Endodermal cell (in vitro differentiated cells): ENCODE data around the gene AMER1. TPM values are rescaled to one million over a fixed set of nuclear protein-coding genes. Genes with fewer than 3 reads are reported as not detected.

Experiments used
- DNase-seq: peaks from one replicate; pipeline ENCODE4 v3.0.0-alpha.2; 2017
- H3K27ac ChIP-seq: 2 replicates; pipeline ENCODE4 v1.5.1; 2013; ENCODE audit warnings: mild to moderate bottlenecking, low read depth, low read length, moderate library complexity
- H3K27me3 ChIP-seq: 2 replicates; pipeline ENCODE4 v1.6.1; 2013; ENCODE audit warnings: mild to moderate bottlenecking, low read length, moderate library complexity; ENCODE audit not compliant: insufficient read depth, control insufficient read depth, poor library complexity, severe bottlenecking
- H3K36me3 ChIP-seq: 2 replicates; pipeline ENCODE4 v1.7.0; 2013; ENCODE audit warnings: mild to moderate bottlenecking, low read length, moderate library complexity; ENCODE audit not compliant: control insufficient read depth, insufficient read depth
- H3K4me1 ChIP-seq: one replicate; pipeline ENCODE4 v1.7.0; 2013; ENCODE audit warnings: low read length; ENCODE audit not compliant: control insufficient read depth, insufficient read depth
- H3K4me3 ChIP-seq: 2 replicates; pipeline ENCODE4 v1.5.1; 2013; ENCODE audit warnings: mild to moderate bottlenecking, low read length, moderate library complexity
- H3K9ac ChIP-seq: 2 replicates; pipeline ENCODE4 v1.6.1; 2013; ENCODE audit warnings: mild to moderate bottlenecking, low read length, moderate library complexity; ENCODE audit not compliant: poor library complexity, severe bottlenecking; ENCODE audit errors: extremely low read depth
- H3K9me3 ChIP-seq: 2 replicates; pipeline ENCODE4 v1.6.1; 2013; ENCODE audit warnings: mild to moderate bottlenecking, low read length, moderate library complexity; ENCODE audit not compliant: control insufficient read depth
- H3K27ac Mint-ChIP-seq: 2 replicates; pipeline ENCODE4 v1.8.0; 2020; ENCODE audit warnings: mixed read lengths
- H3K27me3 Mint-ChIP-seq: 2 replicates; pipeline ENCODE4 v1.8.0; 2021; ENCODE audit warnings: mild to moderate bottlenecking, mixed read lengths; ENCODE audit not compliant: insufficient read depth
- H3K36me3 Mint-ChIP-seq: 2 replicates; pipeline ENCODE4 v1.8.0; 2020; ENCODE audit warnings: low read depth, mixed read lengths
- H3K4me1 Mint-ChIP-seq: 2 replicates; pipeline ENCODE4 v1.8.0; 2020; ENCODE audit warnings: mixed read lengths
- H3K4me3 Mint-ChIP-seq: 2 replicates; pipeline ENCODE4 v1.8.0; 2020; ENCODE audit warnings: mild to moderate bottlenecking, moderate library complexity, mixed read lengths
- H3K9me3 Mint-ChIP-seq: 2 replicates; pipeline ENCODE4 v1.8.0; 2020; ENCODE audit warnings: mild to moderate bottlenecking, mixed read lengths
- CTCF ChIP-seq: fragments of 200-600 bp; sonication (generic); conservative IDR thresholded peaks from 2 replicates; pipeline ENCODE4 v1.5.0; 2021; ENCODE audit warnings: antibody characterized with exemption, mild to moderate bottlenecking
- WGBS, 2 experiments: methylation state at CpG; one replicate each; pipeline versions ENCODE4 v1.1.5 to v1.1.7; 2013; ENCODE audit warnings: missing lambda C conversion rate in 2 of 2, mixed read lengths in 1 of 2; ENCODE audit not compliant: insufficient coverage in 1 of 2, insufficient read length in 1 of 2; 5-methylcytosine and 5-hydroxymethylcytosine counted together
- long read RNA-seq, 4 experiments: library from polyadenylated mRNA in 2 of 4; library from RNA in 1 of 4; library from capped mRNA in 1 of 4; stranded (forward) in 3 of 4; unstranded in 1 of 4; transcript quantifications; one replicate each; pipeline ENCODE4 v2.0.0, GENCODE V29; 2020 to 2021; ENCODE audit warnings: inconsistent platforms in 1 of 4
- polyA plus RNA-seq, 2 experiments: library from polyadenylated mRNA; stranded (reverse); fragments of 50-300 nt; gene quantifications; one replicate each; pipeline ENCODE4 v1.2.3, GENCODE V29; 2013
- total RNA-seq, 2 donors: library from RNA; stranded (reverse); fragmentation: NEBNext Ultra II Directional in 1 of 2; extraction: Animal tissue kit (Norgen Biotek cat#: 25700) in 1 of 2; gene quantifications; 2 replicates in 1 of 2; 3 replicates in 1 of 2; pipeline ENCODE4 v1.2.1, GENCODE V29; 2021

Gene AMER1
- total RNA-seq, result 10 to 100 TPM; 11.2 to 12.0 TPM
- 7.8 TPM for polyA plus RNA-seq (2013, experiment 1 of 2)
- 7.9 TPM for polyA plus RNA-seq (2013, experiment 2 of 2)
- long read RNA-seq, experiment 1, partial matches to known transcripts, result 0 of 3 reads
- long read RNA-seq, experiment 1, other reads (novel, unspliced or antisense), result 3 of 3 reads
- long read RNA-seq, experiment 2, partial matches to known transcripts, result 0 of 4 reads
- long read RNA-seq, experiment 2, other reads (novel, unspliced or antisense), result 4 of 4 reads
- long read RNA-seq, experiment 3, result 0 reads
- long read RNA-seq, experiment 4, result 0 reads

- no peaks in the 10 kb centered on the region for H3K27me3 ChIP-seq
- H3K4me1 ChIP-seq, result no peaks in the 10 kb centered on the region
- H3K4me3 ChIP-seq, result peak within 1 kb of the TSS; percentile 77
- WGBS, 2 experiments, result 0% methylated on average over 29 of the region's 29 CpGs; no CpG with 5 or more reads in 1 of the 2 experiments
- H3K36me3 ChIP-seq, result no peaks in the 10 kb centered on the region
- no peak for DNase-seq
- no peaks in the 10 kb centered on the region for H3K36me3 Mint-ChIP-seq
- TF ChIP-seq CTCF, result no peak
- H3K4me1 Mint-ChIP-seq, result peaks cover 2% of the 10 kb centered on the region
- H3K9me3 ChIP-seq, result no peaks in the 10 kb centered on the region
- peaks cover 60% of the 10 kb centered on the region for H3K9me3 Mint-ChIP-seq
- H3K9ac ChIP-seq, result peak within 1 kb of the TSS; percentile 20
- H3K27me3 Mint-ChIP-seq, result peaks cover 2% of the 10 kb centered on the region
- peak within 1 kb of the TSS; percentile 58 for H3K27ac Mint-ChIP-seq
- peak within 1 kb of the TSS; percentile 61 for H3K4me3 Mint-ChIP-seq
- peak within 1 kb of the TSS; percentile 66 for H3K27ac ChIP-seq
Observed at GRCh38 chrX:64205441-64205734, at the start of gene AMER1. Gene AMER1 (minus strand): TSS chrX:64205708. CDS start chrX:64193286, 12,422 bp downstream.

- H3K9me3 Mint-ChIP-seq, result peaks cover 23% of the 10 kb centered on the region
- TF ChIP-seq CTCF, result peak; percentile 42
- H3K4me1 Mint-ChIP-seq, result no peaks in the 10 kb centered on the region
- H3K9me3 ChIP-seq, result no peaks in the 10 kb centered on the region
- H3K4me1 ChIP-seq, result no peaks in the 10 kb centered on the region
- no peaks in the 10 kb centered on the region for H3K36me3 Mint-ChIP-seq
- H3K36me3 ChIP-seq, result no peaks in the 10 kb centered on the region
- no peak within 1 kb of the TSS for H3K9ac ChIP-seq
- 87% methylated on average over 16 of the region's 17 CpGs; no CpG with 5 or more reads in 1 of the 2 experiments for WGBS, 2 experiments
- no peaks in the 10 kb centered on the region for H3K27me3 ChIP-seq
- DNase-seq, result no peak
- no peak within 1 kb of the TSS for H3K27ac ChIP-seq
- H3K4me3 Mint-ChIP-seq, result no peak within 1 kb of the TSS
- H3K4me3 ChIP-seq, result no peak within 1 kb of the TSS
- H3K27me3 Mint-ChIP-seq, result no peaks in the 10 kb centered on the region
- no peak within 1 kb of the TSS for H3K27ac Mint-ChIP-seq
Observed at GRCh38 chrX:64230123-64230970, 24.8 kb upstream of the AMER1 start, which contains the start of gene ASB12. Gene ASB12 (minus strand): TSS chrX:64230607. CDS start chrX:64225650, 4,957 bp downstream.

GRCh38 chrX:64229154-64229553 is 23.6 kb upstream of the AMER1 start:
- H3K27me3 ChIP-seq, result no peaks in the 10 kb centered on the region
- Mint-ChIP-seq H3K4me1 (no peaks in the 10 kb centered on the region), H3K27ac (no peak overlapping the region), H3K36me3 (no peaks in the 10 kb centered on the region), H3K27me3 (no peaks in the 10 kb centered on the region), H3K9me3 (peaks cover 28% of the 10 kb centered on the region), H3K4me3 (no peak overlapping the region)
- H3K4me1 ChIP-seq, result no peaks in the 10 kb centered on the region
- no peaks in the 10 kb centered on the region for H3K9me3 ChIP-seq
- H3K4me3 ChIP-seq, result no peak overlapping the region
- H3K27ac ChIP-seq, result no peak overlapping the region
- no peak overlapping the region for H3K9ac ChIP-seq
- no peak for DNase-seq
- H3K36me3 ChIP-seq, result no peaks in the 10 kb centered on the region
- TF ChIP-seq CTCF, result no peak
- WGBS, 2 experiments, result 64% methylated on average over 3 of the region's 3 CpGs; no CpG with 5 or more reads in 1 of the 2 experiments
